DOHH2 (cell line): ENCODE measurements around the gene CDH4.

Source experiments
- CTCF ChIP-seq: fragments of 200-600 bp; sonication (generic); IDR thresholded peaks from one replicate; pipeline ENCODE4 v1.5.1; 2014; ENCODE audit warnings: antibody characterized with exemption, mild to moderate bottlenecking, low read depth, low read length; ENCODE audit not compliant: poor library complexity, severe bottlenecking
- EZH2phosphoT487 ChIP-seq: fragments of 200-600 bp; sonication (generic); IDR thresholded peaks from 2 replicates; pipeline ENCODE4 v1.6.1; 2017; ENCODE audit warnings: borderline replicate concordance, mild to moderate bottlenecking, antibody characterized with exemption, low read length, moderate library complexity, mixed read lengths

DNA sequence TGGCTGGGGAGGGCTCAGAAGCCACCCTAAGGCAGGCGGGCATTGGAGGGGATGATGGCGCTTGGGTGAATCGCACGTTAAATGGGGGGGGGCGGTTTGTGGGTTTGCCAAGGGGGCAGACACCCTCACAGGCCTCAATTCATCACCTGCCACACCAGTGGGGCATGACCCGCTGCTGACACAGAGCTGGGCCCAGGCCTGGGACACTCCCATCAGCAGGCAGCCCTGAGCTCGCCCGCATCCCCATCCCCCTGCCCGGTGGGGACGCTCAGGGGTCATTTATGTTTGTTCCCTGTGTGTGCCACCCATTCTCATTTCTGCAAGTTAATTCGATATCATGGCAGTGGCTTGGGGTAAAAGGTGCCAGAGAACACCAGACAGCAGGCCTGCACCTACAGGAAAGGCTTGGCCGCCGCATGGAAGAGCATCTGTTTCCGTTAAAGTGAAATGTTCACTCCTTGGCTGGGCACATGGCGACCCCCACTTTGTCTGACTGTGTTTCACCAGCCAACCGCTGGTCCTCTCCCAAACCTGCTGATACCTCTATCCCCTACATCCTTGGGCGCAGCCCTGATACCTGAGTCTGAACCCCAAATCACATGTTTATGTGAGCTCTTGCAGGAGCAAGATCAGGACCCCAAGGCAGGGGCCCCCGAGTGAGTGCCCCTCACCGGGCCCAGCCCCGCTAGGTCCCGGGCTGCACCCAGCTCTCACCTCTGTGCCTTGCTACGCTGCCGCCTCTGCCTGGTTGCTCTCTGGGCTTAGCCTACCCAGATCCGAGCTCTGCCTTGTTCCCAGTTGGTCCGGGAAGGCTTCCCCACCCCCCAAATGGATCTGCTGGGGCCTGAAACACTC is 564.8 kb downstream of the CDH4 start:
- TF ChIP-seq CTCF (no peak), EZH2phosphoT487 (no peak)
